Epithelial cell of esophagus (primary cell): Measurements from ENCODE around the gene SYTL5.
A peak's percentile ranks its signal among the peaks of the same experiment; 100 is the strongest.

ENCODE experiments used
- DNase-seq: peaks from one replicate; pipeline ENCODE4 v3.0.0; 2010; ENCODE audit warnings: low read depth
- H3K4me3 ChIP-seq: 2 replicates; pipeline ENCODE4 v1.5.1; 2011; ENCODE audit warnings: mild to moderate bottlenecking, low read length, control low read depth
- CTCF ChIP-seq: IDR thresholded peaks from 2 replicates; pipeline ENCODE4 v1.5.1; 2011; ENCODE audit warnings: low read depth, mild to moderate bottlenecking, low read length, control low read depth, inconsistent platforms; ENCODE audit not compliant: insufficient read depth; ENCODE audit errors: missing control alignments

The SYTL5 gene

GRCh38 chrX:38127961-38128360, 121.6 kb downstream of the SYTL5 start:
- TF ChIP-seq CTCF, result no peak
- DNase-seq, result peak; percentile 22
- H3K4me3 ChIP-seq, result no peak overlapping the region

GRCh38 chrX:38129366-38129765, 123.0 kb downstream of the SYTL5 start:
- TF ChIP-seq CTCF, result no peak
- H3K4me3 ChIP-seq, result no peak overlapping the region
- no peak for DNase-seq

- DNase-seq, result no peak
- no peak overlapping the region for H3K4me3 ChIP-seq
- no peak for TF ChIP-seq CTCF
Observed at GRCh38 chrX:38138157-38138891, 132.0 kb downstream of the SYTL5 start.

GRCh38 chrX:38138900-38139299, 132.5 kb downstream of the SYTL5 start:
- no peak overlapping the region for H3K4me3 ChIP-seq
- DNase-seq, result no peak
- TF ChIP-seq CTCF, result no peak

- no peak for DNase-seq
- H3K4me3 ChIP-seq, result no peak overlapping the region
- TF ChIP-seq CTCF, result no peak
Observed at GRCh38 chrX:38142610-38143009, 136.3 kb downstream of the SYTL5 start.

- H3K4me3 ChIP-seq, result no peak overlapping the region
- no peak for DNase-seq
- no peak for TF ChIP-seq CTCF
Observed at GRCh38 chrX:38149016-38149415, 142.7 kb downstream of the SYTL5 start.

- TF ChIP-seq CTCF, result no peak
- H3K4me3 ChIP-seq, result no peak overlapping the region
- no peak for DNase-seq
Observed at GRCh38 chrX:38150993-38151392, 144.6 kb downstream of the SYTL5 start.
